Neural progenitor cell (in vitro differentiated cells): ENCODE data around the gene WDPCP.

ENCODE experiments used
- CTCF ChIP-seq: fragments of 200-600 bp; sonication (generic); IDR thresholded peaks from 2 replicates; pipeline ENCODE4 v1.5.1; 2017; ENCODE audit warnings: antibody characterized with exemption, mild to moderate bottlenecking
- EZH2phosphoT487 ChIP-seq: fragments of 200-600 bp; sonication (generic); IDR thresholded peaks from 2 replicates; pipeline ENCODE4 v1.6.1; 2017; ENCODE audit warnings: antibody characterized with exemption

GRCh38 chr2:63494100-63494499 is 94.2 kb downstream of the WDPCP start:
- no peak for TF ChIP-seq EZH2phosphoT487
- no peak for TF ChIP-seq CTCF
